ENCODE measurements around the gene RAB40C. TPM values are rescaled to one million over a fixed set of nuclear protein-coding genes. Genes with fewer than 3 reads are reported as not detected.

The RAB40C gene
- total RNA-seq, 1 experiment from 2014 or later: 5.9 TPM

DNA sequence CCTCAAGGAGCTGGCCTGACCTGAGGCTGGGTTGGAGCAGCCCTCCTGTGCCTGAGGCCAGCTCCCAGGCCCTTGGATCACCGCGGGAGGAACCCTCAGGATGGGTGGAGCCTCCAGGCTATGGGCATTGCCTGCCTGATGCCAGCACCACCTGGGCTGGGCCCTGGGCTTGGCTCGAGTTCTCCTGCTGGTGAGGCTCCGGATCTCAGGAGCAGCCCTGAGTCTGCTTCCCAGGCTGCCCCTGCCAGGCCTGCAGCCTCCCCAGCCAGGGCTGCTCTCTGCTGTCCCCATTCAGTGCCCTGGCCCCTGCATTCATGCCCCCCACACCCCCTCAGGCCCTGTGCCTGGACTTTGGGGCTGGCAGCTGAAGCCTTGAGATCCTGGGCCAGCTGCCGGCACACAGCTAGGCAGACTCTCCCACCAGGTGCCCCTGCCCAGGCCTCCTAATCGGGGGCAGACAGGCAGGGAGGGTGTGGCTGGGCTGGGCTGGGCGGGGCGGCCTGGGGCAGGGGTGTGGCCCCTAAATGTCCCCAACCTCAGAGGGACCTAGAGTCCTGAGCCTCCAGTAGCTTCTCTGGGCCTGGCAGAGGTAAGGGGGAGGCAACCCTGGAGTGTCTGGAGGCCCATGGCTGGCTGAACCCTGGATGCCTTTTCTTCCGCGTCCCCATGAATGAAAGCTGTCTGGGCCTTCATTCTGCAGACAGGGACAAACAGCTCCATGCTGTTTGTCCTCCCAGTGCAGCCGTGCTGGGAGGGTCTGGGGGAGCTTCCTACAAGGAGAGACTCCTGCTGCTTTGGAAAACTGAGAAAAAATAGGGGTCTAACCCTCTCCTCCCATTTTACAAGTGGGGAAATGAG is 21.2 kb upstream of the RAB40C start:
- Histone ChIP-seq H3K9me3 (ENCODE audit: low read length) (no peaks in the 10 kb centered on the region), H3K79me2 (ENCODE audit: low read length) (peaks cover 23% of the 10 kb centered on the region), H3K4me1 (ENCODE audit: low read length) (peaks cover 37% of the 10 kb centered on the region), H3K36me3 (ENCODE audit: insufficient read depth, low read length) (no peaks in the 10 kb centered on the region), H4K20me1 (ENCODE audit: insufficient read depth, low read depth, low read length) (no peaks in the 10 kb centered on the region), H3K27me3 (ENCODE audit: low read length) (no peaks in the 10 kb centered on the region), H3K9ac (ENCODE audit: low read length) (peak overlapping the region; percentile 91), H2AFZ (ENCODE audit: low read length) (no peak overlapping the region), H3K27ac (ENCODE audit: low read length) (peak overlapping the region; percentile 41), H3K9me2 (replicated peaks; ENCODE audit: insufficient read depth, low read length) (no peaks in the 10 kb centered on the region), H3K4me2 (ENCODE audit: low read depth, low read length, poor library complexity, severe bottlenecking) (peak overlapping the region; percentile 99), H3K4me3 (ENCODE audit: low read length) (peak overlapping the region; percentile 79)
- DNase-seq: peak; percentile 62

DNA sequence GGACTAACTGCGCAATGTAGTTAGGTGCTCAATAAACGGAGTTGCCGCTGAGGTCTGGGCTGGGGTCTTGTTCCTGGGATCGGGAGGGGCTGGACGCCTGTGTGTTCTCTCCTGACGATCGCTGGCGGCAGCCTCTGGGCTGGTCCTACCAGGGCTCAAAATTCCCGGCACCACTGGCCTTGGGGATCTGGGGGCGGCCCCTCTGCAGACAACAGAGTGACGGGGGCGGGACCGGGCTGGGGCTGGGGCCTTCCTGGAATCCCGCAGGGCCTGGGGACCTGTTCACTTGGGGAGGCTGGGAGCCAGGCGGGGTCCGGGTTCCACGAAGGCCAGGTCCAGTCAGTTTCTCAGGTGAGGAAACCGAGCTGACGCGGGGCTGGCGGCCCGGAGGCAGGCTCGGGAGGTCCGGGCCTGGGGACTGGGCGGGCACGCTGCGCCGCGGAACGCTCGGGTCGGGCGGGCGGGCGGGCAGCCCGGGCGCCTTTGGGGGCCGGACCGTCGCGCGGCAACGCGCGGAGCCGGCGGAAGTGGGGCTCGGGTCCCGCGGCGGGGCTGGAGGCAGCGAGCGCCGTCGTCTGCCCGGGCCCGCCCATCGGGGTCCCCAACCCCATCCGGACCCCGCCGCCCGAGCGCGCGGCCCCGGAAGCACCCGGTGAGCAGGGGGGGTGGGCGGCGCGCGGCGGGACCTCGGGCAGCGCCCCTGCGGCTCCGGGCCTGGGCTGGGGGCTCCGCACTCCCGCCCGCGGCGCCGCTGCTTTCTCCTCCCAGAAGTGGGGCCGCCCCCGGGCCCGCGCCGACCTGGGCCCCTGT is 20.2 kb upstream of the RAB40C start, which contains the start of gene PIGQ:
PIGQ (plus strand) TSS at position 524 of the 810 bp plus-strand sequence. CDS start 4,107 bp downstream, outside the sequence.
- Histone ChIP-seq H3K4me1 (ENCODE audit: low read length) (peaks cover 37% of the 10 kb centered on the region), H4K20me1 (ENCODE audit: insufficient read depth, low read depth, low read length) (no peaks in the 10 kb centered on the region), H3K36me3 (ENCODE audit: insufficient read depth, low read length) (no peaks in the 10 kb centered on the region), H3K4me3 (ENCODE audit: low read length) (peak within 1 kb of the TSS; percentile 99), H3K9me3 (ENCODE audit: low read length) (no peaks in the 10 kb centered on the region), H3K9me2 (replicated peaks; ENCODE audit: insufficient read depth, low read length) (no peaks in the 10 kb centered on the region), H3K27me3 (ENCODE audit: low read length) (no peaks in the 10 kb centered on the region), H3K27ac (ENCODE audit: low read length) (peak within 1 kb of the TSS; percentile 41), H3K4me2 (ENCODE audit: low read depth, low read length, poor library complexity, severe bottlenecking) (peak within 1 kb of the TSS; percentile 99), H3K9ac (ENCODE audit: low read length) (peak within 1 kb of the TSS; percentile 98), H3K79me2 (ENCODE audit: low read length) (peaks cover 23% of the 10 kb centered on the region), H2AFZ (ENCODE audit: low read length) (peak within 1 kb of the TSS; percentile 81)
- DNase-seq: peak; percentile 88

DNA sequence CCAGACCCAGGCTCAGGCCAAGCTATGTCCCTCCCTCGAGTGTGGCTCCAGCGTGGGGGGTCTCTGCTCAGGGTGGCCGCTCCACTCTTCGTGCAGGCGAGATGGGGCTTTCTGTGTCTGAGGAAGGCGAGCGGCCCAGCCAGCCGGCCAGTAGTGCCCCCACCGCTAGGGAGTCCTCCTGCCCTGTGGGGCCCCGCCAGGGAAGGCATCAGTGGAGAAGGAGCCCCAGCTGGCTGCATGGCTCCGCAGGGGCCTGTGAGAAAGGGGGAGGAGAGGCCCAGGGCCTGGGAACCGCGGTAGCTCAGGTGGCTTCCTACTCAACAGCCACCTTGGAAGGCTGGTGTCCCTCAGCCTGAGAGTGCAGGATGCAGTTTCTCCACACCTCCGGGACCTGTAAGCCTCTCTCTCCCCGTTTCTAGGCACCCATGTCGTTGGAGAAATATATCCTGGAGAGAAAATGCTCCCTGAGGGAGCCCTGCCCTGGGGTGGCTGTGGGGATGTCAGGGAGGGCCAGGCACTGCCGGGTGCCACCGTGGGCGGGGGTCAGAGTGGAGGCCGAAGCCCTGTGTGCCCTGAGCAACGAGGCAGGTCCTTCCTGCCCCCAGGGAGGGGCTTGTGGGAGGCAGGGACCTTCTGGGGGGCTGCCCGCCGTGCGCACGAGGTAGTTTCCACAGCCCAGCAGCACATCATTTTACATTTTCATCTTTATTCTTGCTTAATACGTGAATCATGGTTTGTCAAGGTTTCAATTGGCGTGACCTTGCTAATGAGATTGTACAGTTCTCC is 16.8 kb upstream of the RAB40C start:
- Histone ChIP-seq H3K79me2 (ENCODE audit: low read length) (peaks cover 23% of the 10 kb centered on the region), H4K20me1 (ENCODE audit: insufficient read depth, low read depth, low read length) (no peaks in the 10 kb centered on the region), H3K4me2 (ENCODE audit: low read depth, low read length, poor library complexity, severe bottlenecking) (no peak overlapping the region), H3K9me2 (replicated peaks; ENCODE audit: insufficient read depth, low read length) (no peaks in the 10 kb centered on the region), H3K4me1 (ENCODE audit: low read length) (peaks cover 44% of the 10 kb centered on the region), H3K27me3 (ENCODE audit: low read length) (no peaks in the 10 kb centered on the region), H3K36me3 (ENCODE audit: insufficient read depth, low read length) (no peaks in the 10 kb centered on the region), H3K9me3 (ENCODE audit: low read length) (no peaks in the 10 kb centered on the region), H2AFZ (ENCODE audit: low read length) (no peak overlapping the region), H3K4me3 (ENCODE audit: low read length) (no peak overlapping the region), H3K27ac (ENCODE audit: low read length) (no peak overlapping the region), H3K9ac (ENCODE audit: low read length) (no peak overlapping the region)
- no peak for DNase-seq

DNA sequence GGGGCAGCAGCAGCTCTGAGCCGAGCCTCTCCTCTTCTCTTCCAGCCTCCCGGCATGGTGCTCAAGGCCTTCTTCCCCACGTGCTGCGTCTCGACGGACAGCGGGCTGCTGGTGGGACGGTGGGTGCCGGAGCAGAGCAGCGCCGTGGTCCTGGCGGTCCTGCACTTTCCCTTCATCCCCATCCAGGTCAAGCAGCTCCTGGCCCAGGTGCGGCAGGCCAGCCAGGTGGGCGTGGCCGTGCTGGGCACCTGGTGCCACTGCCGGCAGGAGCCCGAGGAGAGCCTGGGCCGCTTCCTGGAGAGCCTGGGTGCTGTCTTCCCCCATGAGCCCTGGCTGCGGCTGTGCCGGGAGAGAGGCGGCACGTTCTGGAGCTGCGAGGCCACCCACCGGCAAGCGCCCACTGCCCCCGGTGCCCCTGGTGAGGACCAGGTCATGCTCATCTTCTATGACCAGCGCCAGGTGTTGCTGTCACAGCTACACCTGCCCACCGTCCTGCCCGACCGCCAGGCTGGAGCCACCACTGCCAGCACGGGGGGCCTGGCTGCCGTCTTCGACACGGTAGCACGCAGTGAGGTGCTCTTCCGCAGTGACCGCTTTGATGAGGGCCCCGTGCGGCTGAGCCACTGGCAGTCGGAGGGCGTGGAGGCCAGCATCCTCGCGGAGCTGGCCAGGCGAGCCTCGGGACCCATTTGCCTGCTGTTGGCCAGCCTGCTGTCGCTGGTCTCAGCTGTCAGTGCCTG is 15.7 kb upstream of the RAB40C start:
- no peaks in the 10 kb centered on the region for H3K9me3 ChIP-seq (ENCODE audit: low read length)
- H3K27me3 ChIP-seq (ENCODE audit: low read length): no peaks in the 10 kb centered on the region
- H3K79me2 ChIP-seq (ENCODE audit: low read length): peaks cover 22% of the 10 kb centered on the region
- H2AFZ ChIP-seq (ENCODE audit: low read length): no peak overlapping the region
- no peaks in the 10 kb centered on the region for H4K20me1 ChIP-seq (ENCODE audit: insufficient read depth, low read depth, low read length)
- H3K9ac ChIP-seq (ENCODE audit: low read length): no peak overlapping the region
- no peak for DNase-seq
- no peak overlapping the region for H3K4me2 ChIP-seq (ENCODE audit: low read depth, low read length, poor library complexity, severe bottlenecking)
- no peak overlapping the region for H3K27ac ChIP-seq (ENCODE audit: low read length)
- H3K4me1 ChIP-seq (ENCODE audit: low read length): peaks cover 40% of the 10 kb centered on the region
- no peaks in the 10 kb centered on the region for H3K36me3 ChIP-seq (ENCODE audit: insufficient read depth, low read length)
- H3K4me3 ChIP-seq (ENCODE audit: low read length): no peak overlapping the region
- H3K9me2 ChIP-seq (replicated peaks; ENCODE audit: insufficient read depth, low read length): no peaks in the 10 kb centered on the region

DNA sequence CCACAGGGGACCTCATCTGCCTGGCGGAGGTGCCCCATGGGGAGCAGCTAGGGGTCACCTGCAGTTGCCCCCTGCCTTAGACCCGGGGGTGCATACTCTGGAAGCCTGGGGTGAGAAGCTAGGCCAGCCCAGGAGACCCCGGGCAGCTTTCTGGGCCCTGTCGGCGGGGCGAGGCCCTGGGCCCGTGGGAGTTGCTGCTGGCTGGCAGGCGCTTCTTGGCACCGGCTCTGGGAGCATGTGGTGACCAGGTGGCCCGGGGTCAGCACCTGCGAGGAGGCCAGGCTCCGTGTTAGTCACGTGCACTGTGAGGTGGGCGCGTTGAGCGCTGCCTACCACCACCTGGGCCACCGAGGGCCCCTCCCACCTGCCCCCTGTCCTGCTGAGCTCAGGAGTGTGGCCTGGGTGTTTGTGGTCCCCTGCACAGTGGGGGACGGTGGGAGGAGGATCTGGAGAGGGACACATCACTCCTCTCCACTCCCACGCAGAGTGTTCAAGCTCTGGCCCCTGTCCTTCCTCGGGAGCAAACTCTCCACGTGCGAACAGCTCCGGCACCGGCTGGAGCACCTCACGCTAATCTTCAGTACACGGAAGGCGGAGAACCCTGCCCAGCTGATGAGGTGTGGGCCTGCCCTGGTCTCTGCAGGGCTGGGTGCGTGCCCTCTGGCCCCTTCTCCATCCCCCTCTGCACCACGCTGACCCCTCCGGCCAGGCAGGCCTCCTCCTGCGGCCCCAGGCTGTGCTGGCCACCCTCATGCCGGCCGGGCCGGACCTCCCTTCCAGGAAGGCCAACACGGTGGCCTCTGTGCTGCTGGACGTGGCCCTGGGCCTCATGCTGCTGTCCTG is 14.3 kb upstream of the RAB40C start:
- Histone ChIP-seq H3K9ac (ENCODE audit: low read length) (peak overlapping the region; percentile 65), H3K36me3 (ENCODE audit: insufficient read depth, low read length) (no peaks in the 10 kb centered on the region), H3K27ac (ENCODE audit: low read length) (peak overlapping the region; percentile 86), H3K79me2 (ENCODE audit: low read length) (peaks cover 14% of the 10 kb centered on the region), H3K9me3 (ENCODE audit: low read length) (no peaks in the 10 kb centered on the region), H2AFZ (ENCODE audit: low read length) (no peak overlapping the region), H4K20me1 (ENCODE audit: insufficient read depth, low read depth, low read length) (no peaks in the 10 kb centered on the region), H3K9me2 (replicated peaks; ENCODE audit: insufficient read depth, low read length) (no peaks in the 10 kb centered on the region), H3K27me3 (ENCODE audit: low read length) (no peaks in the 10 kb centered on the region), H3K4me2 (ENCODE audit: low read depth, low read length, poor library complexity, severe bottlenecking) (no peak overlapping the region), H3K4me1 (ENCODE audit: low read length) (peaks cover 37% of the 10 kb centered on the region), H3K4me3 (ENCODE audit: low read length) (no peak overlapping the region; the same call in 1 of the 2 replicates)
- DNase-seq: no peak

DNA sequence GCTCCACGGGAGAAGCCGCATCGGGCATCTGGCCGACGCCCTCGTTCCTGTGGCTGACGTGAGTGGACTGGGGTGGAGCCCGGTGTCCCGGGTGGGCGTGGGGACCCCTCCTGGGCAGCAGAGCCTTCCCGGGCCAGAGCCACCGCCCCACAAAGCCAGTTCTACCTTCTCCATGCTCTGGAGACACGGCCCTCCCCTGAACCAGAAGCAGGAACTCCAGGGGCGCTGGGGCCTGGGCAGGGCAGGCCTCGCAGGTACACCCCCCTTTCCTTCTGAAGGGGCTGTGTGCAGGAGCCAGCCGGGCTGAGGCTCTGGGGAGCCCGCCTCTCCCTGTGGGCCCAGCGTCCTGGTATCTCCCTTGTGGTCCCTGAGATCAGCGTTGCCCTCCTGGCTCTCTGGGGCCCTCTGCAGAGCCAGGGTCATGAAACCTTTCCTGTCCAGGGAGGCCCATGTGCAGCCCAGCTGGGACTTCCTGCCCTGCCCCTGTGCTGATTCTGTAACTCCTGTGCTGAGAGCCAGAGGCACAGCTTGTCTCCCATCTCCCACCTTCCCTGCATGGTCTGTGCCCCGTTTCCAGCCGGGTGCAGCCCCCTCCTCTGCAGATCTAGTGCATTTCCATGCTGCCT is 13.6 kb upstream of the RAB40C start:
- no peak overlapping the region for H2AFZ ChIP-seq (ENCODE audit: low read length)
- DNase-seq: no peak
- peak overlapping the region; percentile 86 for H3K27ac ChIP-seq (ENCODE audit: low read length)
- H3K4me1 ChIP-seq (ENCODE audit: low read length): peaks cover 32% of the 10 kb centered on the region
- no peaks in the 10 kb centered on the region for H3K27me3 ChIP-seq (ENCODE audit: low read length)
- peak overlapping the region; percentile 65 for H3K9ac ChIP-seq (ENCODE audit: low read length)
- H3K9me3 ChIP-seq (ENCODE audit: low read length): no peaks in the 10 kb centered on the region
- no peaks in the 10 kb centered on the region for H4K20me1 ChIP-seq (ENCODE audit: insufficient read depth, low read depth, low read length)
- no peaks in the 10 kb centered on the region for H3K36me3 ChIP-seq (ENCODE audit: insufficient read depth, low read length)
- H3K9me2 ChIP-seq (replicated peaks; ENCODE audit: insufficient read depth, low read length): no peaks in the 10 kb centered on the region
- H3K4me2 ChIP-seq (ENCODE audit: low read depth, low read length, poor library complexity, severe bottlenecking): peak overlapping the region; percentile 50
- H3K4me3 ChIP-seq (ENCODE audit: low read length): no peak overlapping the region; the same call in 1 of the 2 replicates
- H3K79me2 ChIP-seq (ENCODE audit: low read length): peaks cover 9% of the 10 kb centered on the region
